HCT116 (cell line): ENCODE measurements around the gene TLN1. TPM values are rescaled to one million over a fixed set of nuclear protein-coding genes. Genes with fewer than 3 reads are reported as not detected.

Experiments used
- ATAC-seq: fragments of 200-7000 bp; cut with Tn5 transposase; 2 replicates; pipeline ENCODE4 v1.9.1; 2020; ENCODE audit warnings: mild to moderate bottlenecking, moderate library complexity
- BruUV-seq: library from RNA; stranded (reverse); fragments of 400-500 nt; replicated peaks from 2 replicates; lab custom pipeline; 2021; lab: Mats Ljungman, UMichigan
- CTCF ChIA-PET: fragments of 300-600 bp; sonication (Branson Sonifier 250); formaldehyde crosslinking; loops from one replicate; lab custom pipeline; 2021; ENCODE audit warnings: antibody characterized with exemption; lab: Charles Lee
- POLR2A ChIA-PET: fragments of 300-600, 350-600 bp; sonication (Branson Sonifier 250); formaldehyde crosslinking; loops from one replicate; lab custom pipeline; 2021; ENCODE audit warnings: antibody characterized with exemption; lab: Charles Lee
- RAD21 ChIA-PET, 2 experiments: fragments of 300-600 bp; sonication (Branson Sonifier 250); formaldehyde crosslinking; loops; one replicate each; lab custom pipeline; 2023; ENCODE audit warnings: low total read pairs in 2 of 2; ENCODE audit not compliant: uncharacterized antibody in 2 of 2, unreplicated experiment in 2 of 2, low non-redundant PET in 1 of 2; lab: Charles Lee
- DNase-seq: peaks from one replicate; pipeline ENCODE4 v3.0.0-alpha.2; 2010; ENCODE audit warnings: low read depth, low spot score
- H2AFZ ChIP-seq: fragments of 200-600 bp; shearing (Covaris generic), sonication (generic); 2 replicates; pipeline ENCODE4 v1.6.1; 2017; ENCODE audit warnings: low read depth, mixed run types, mixed read lengths, antibody characterized with exemption, low read length; ENCODE audit not compliant: poor library complexity, severe bottlenecking
- H3K27ac ChIP-seq: 2 replicates; pipeline ENCODE4 v1.5.1; 2012; ENCODE audit warnings: low read depth, low read length
- H3K27me3 ChIP-seq: fragments of 200-600 bp; sonication (generic); 2 replicates; pipeline ENCODE4 v1.6.1; 2016; ENCODE audit warnings: mixed run types, low read length, mixed read lengths; ENCODE audit not compliant: insufficient read depth
- H3K36me3 ChIP-seq, 2 experiments: fragments of 200-500 bp in 1 of 2; fragments of 200-600 bp in 1 of 2; sonication (Bioruptor generic) in 1 of 2; sonication (generic) in 1 of 2; 2 replicates each; pipeline versions ENCODE4 v1.5.1 to v1.6.1; 2014 to 2016; ENCODE audit warnings: low read length in 2 of 2, inconsistent platforms in 1 of 2, mixed read lengths in 1 of 2, mixed run types in 1 of 2; ENCODE audit not compliant: insufficient read depth in 2 of 2, control insufficient read depth in 1 of 2
- H3K4me1 ChIP-seq, 2 experiments: fragments of 200-600 bp in 1 of 2; sonication (generic) in 1 of 2; 2 replicates each; pipeline versions ENCODE4 v1.5.1 to v1.6.1; 2012 to 2017; ENCODE audit warnings: low read length in 2 of 2, inconsistent platforms in 1 of 2, mild to moderate bottlenecking in 1 of 2, mixed read lengths in 1 of 2, mixed run types in 1 of 2, moderate library complexity in 1 of 2; ENCODE audit not compliant: insufficient read depth in 2 of 2, control insufficient read depth in 1 of 2
- H3K4me2 ChIP-seq: fragments of 200-600 bp; sonication (generic); 2 replicates; pipeline ENCODE4 v1.6.1; 2017; ENCODE audit warnings: mixed run types, low read length, mixed read lengths
- H3K4me3 ChIP-seq, 2 experiments: fragments of 200-600 bp in 1 of 2; sonication (generic) in 1 of 2; replicated peaks in 1 of 2; 2 replicates each; pipeline ENCODE4 v1.5.1; 2011 to 2016; ENCODE audit warnings: low read length in 2 of 2, control low read depth in 1 of 2, low read depth in 1 of 2, mild to moderate bottlenecking in 1 of 2, mixed read lengths in 1 of 2, mixed run types in 1 of 2
- H3K79me2 ChIP-seq: fragments of 200-600 bp; sonication (generic); 2 replicates; pipeline ENCODE4 v1.6.1; 2017; ENCODE audit warnings: mild to moderate bottlenecking, mixed run types, low read length, moderate library complexity, mixed read lengths; ENCODE audit not compliant: insufficient read depth
- H3K9ac ChIP-seq: fragments of 200-600 bp; sonication (generic); 2 replicates; pipeline ENCODE4 v1.6.1; 2016; ENCODE audit warnings: low read length, mixed read lengths
- H3K9me2 ChIP-seq: fragments of 200-600 bp; sonication (generic), shearing (Covaris generic); 2 replicates; pipeline ENCODE4 v1.6.1; 2017; ENCODE audit warnings: mixed run types, mild to moderate bottlenecking, moderate library complexity; ENCODE audit not compliant: insufficient read depth
- H3K9me3 ChIP-seq, 2 experiments: fragments of 200-500 bp in 1 of 2; fragments of 200-600 bp in 1 of 2; sonication (Bioruptor generic) in 1 of 2; sonication (generic) in 1 of 2; 2 replicates each; pipeline ENCODE4 v1.6.1; 2014 to 2017; ENCODE audit warnings: low read length in 2 of 2, mixed read lengths in 2 of 2, inconsistent platforms in 1 of 2, low read depth in 1 of 2, mild to moderate bottlenecking in 1 of 2, mixed run types in 1 of 2, moderate library complexity in 1 of 2; ENCODE audit not compliant: control insufficient read depth in 1 of 2, insufficient read depth in 1 of 2
- H4K20me1 ChIP-seq: fragments of 200-600 bp; sonication (generic), shearing (Covaris generic); 2 replicates; pipeline ENCODE4 v1.6.1; 2017; ENCODE audit warnings: mixed run types, mild to moderate bottlenecking, moderate library complexity; ENCODE audit not compliant: insufficient read depth
- CTCF ChIP-seq, 3 experiments: fragments of 200-600 bp in 1 of 3; sonication (generic) in 1 of 3; IDR thresholded peaks in 2 of 3; conservative IDR thresholded peaks in 1 of 3; 2 replicates each; pipeline ENCODE4 v1.5.1; 2012 to 2017; ENCODE audit warnings: low read depth in 2 of 3, low read length in 2 of 3, antibody characterized with exemption in 1 of 3, borderline replicate concordance in 1 of 3, control low read depth in 1 of 3, mild to moderate bottlenecking in 1 of 3, mixed read lengths in 1 of 3, mixed run types in 1 of 3, moderate library complexity in 1 of 3; ENCODE audit not compliant: insufficient read depth in 1 of 3
- EGR1 ChIP-seq: IDR thresholded peaks from 2 replicates; pipeline ENCODE4 v1.6.1; 2012; ENCODE audit warnings: low read depth
- EZH2 ChIP-seq: fragments of 200-600 bp; sonication (generic); IDR thresholded peaks from 2 replicates; pipeline ENCODE4 v1.6.1; 2017; ENCODE audit warnings: antibody characterized with exemption, mixed run types
- SRF ChIP-seq: IDR thresholded peaks from 2 replicates; pipeline ENCODE4 v1.6.1; 2012; ENCODE audit warnings: low read depth
- intact Hi-C: fragments of 100-400 bp; cut with micrococcal nuclease; formaldehyde crosslinking; loops from 2 replicates; pipeline ENCODE4 v1.10.0; 2022
- total RNA-seq: library from RNA; stranded (reverse); gene quantifications from one replicate; pipeline ENCODE4 v1.2.1, GENCODE V29; 2021; ENCODE audit not compliant: unreplicated experiment
- TF ChIP-seq, protein P1 (sequence below): IDR thresholded peaks from 2 replicates; pipeline ENCODE4 v1.6.1; 2012

TLN1 gene
- total RNA-seq, 1 experiment from 2014 or later, result 144 TPM

- CTCF ChIA-PET, result interaction anchor here (1.2 to 4.0 kb wide), 4 partner anchors 19 to 68 kb away, joined by 3 to 21 read pairs (median 12); partner anchors contain the start of genes GBA2 and RGP1
- TF ChIP-seq EGR1 (no peak), CTCF (IDR thresholded peaks at IDR 0.05 in 2 of 3, conservative IDR thresholded peaks at IDR 0.05 in 1 of 3; ENCODE audit: borderline replicate concordance in 1 of 3, insufficient read depth in 1 of 3, low read depth in 2 of 3, low read length in 2 of 3) (peak in 2 of 3 experiments; percentile 57 to 62; a peak in 4 of 6 replicates), EZH2 (no peak), SRF (no peak)
- TF ChIP-seq, protein P1, sequence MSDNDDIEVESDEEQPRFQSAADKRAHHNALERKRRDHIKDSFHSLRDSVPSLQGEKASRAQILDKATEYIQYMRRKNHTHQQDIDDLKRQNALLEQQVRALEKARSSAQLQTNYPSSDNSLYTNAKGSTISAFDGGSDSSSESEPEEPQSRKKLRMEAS, result no peak
- H3K9ac ChIP-seq, result no peak overlapping the region
- no peaks in the 10 kb centered on the region for H3K9me2 ChIP-seq
- H3K27me3 ChIP-seq, result no peaks in the 10 kb centered on the region
- peak; percentile 21 for DNase-seq
- peaks cover 72% of the 10 kb centered on the region for H3K79me2 ChIP-seq
- no peaks in the 10 kb centered on the region for H3K9me3 ChIP-seq
- peaks cover 22 to 37% of the 10 kb centered on the region in 2 experiments for H3K4me1 ChIP-seq
- H3K36me3 ChIP-seq, result peaks cover 4 to 12% of the 10 kb centered on the region in 2 experiments; a peak in 3 of 4 replicates
- peak; percentile 17; the same call in 1 of the 2 replicates for ATAC-seq
- RAD21 ChIA-PET, result interaction anchor here (0.6 to 1.2 kb wide), 2 partner anchors 33 to 51 kb away, joined by 3 read pairs; no protein-coding TSS in a partner anchor
- BruUV-seq, result no TSS peak
- POLR2A ChIA-PET, result interaction anchor here (2.0 kb wide), 1 partner anchor 34 kb away, joined by 6 read pairs; no protein-coding TSS in a partner anchor
- no peak overlapping the region for H2AFZ ChIP-seq
- 0 out of 4 replicates have a peak overlapping the region, but pooled peaks of 1 of the 2 experiments have one; percentile 92 for H3K4me3 ChIP-seq
- H3K4me2 ChIP-seq, result peak overlapping the region; percentile 81
- H4K20me1 ChIP-seq, result no peaks in the 10 kb centered on the region
- intact Hi-C loops, result loop anchor here (5.0 kb wide), 1 partner anchor 38 kb away; no protein-coding TSS in a partner anchor
- H3K27ac ChIP-seq, result no peak overlapping the region
Observed at GRCh38 chr9:35729700-35730485, 2.1 kb downstream of the TLN1 start.
